IMR-90 (cell line): ENCODE results near the gene HSD3B1. TPM values are rescaled to one million over a fixed set of nuclear protein-coding genes. Genes with fewer than 3 reads are reported as not detected.

Experiments used
- ATAC-seq: fragments of 200-7000 bp; cut with Tn5 transposase; 2 replicates; pipeline ENCODE4 v1.9.1; 2020; ENCODE audit warnings: low read depth, mild to moderate bottlenecking, moderate library complexity
- BruUV-seq: library from RNA; stranded (reverse); fragments of 400-500 nt; replicated peaks from 2 replicates; lab custom pipeline; 2021; lab: Mats Ljungman, UMichigan
- CTCF ChIA-PET: fragments of 300-600 bp; formaldehyde crosslinking; extraction: SDS; loops from one replicate; lab custom pipeline; 2021; ENCODE audit warnings: antibody characterized with exemption; lab: Yijun Ruan, JAX
- POLR2A ChIA-PET: fragments of 300-600 bp; sonication (Branson Sonifier 250); formaldehyde crosslinking; loops from one replicate; lab custom pipeline; 2022; ENCODE audit warnings: antibody characterized with exemption; ENCODE audit not compliant: unreplicated experiment; lab: Charles Lee
- DNase-seq: peaks from one replicate; pipeline ENCODE4 v3.0.0; 2013
- H2AFZ ChIP-seq: replicated peaks from 2 replicates; pipeline ENCODE3; 2013; ENCODE audit warnings: low read length, mild to moderate bottlenecking; ENCODE audit not compliant: poor library complexity
- H2AK5ac ChIP-seq: 2 replicates; pipeline ENCODE4 v1.6.1; 2013; ENCODE audit warnings: low read depth, low read length, inconsistent platforms
- H2AK9ac ChIP-seq: replicated peaks from 2 replicates; pipeline ENCODE3; 2013; ENCODE audit warnings: mild to moderate bottlenecking, low read depth, low read length, moderate library complexity; ENCODE audit not compliant: poor library complexity
- H2BK120ac ChIP-seq: 2 replicates; pipeline ENCODE4 v1.6.1; 2013; ENCODE audit warnings: low read depth, low read length, inconsistent platforms
- H2BK15ac ChIP-seq: 3 replicates; pipeline ENCODE4 v1.6.1; 2013; ENCODE audit warnings: low read depth, low read length, inconsistent platforms
- H2BK20ac ChIP-seq: 2 replicates; pipeline ENCODE4 v1.6.1; 2013; ENCODE audit warnings: low read depth, mild to moderate bottlenecking, inconsistent platforms, low read length, moderate library complexity
- H2BK5ac ChIP-seq: 2 replicates; pipeline ENCODE4 v1.6.1; 2013; ENCODE audit warnings: mild to moderate bottlenecking, low read depth, low read length, inconsistent platforms; ENCODE audit not compliant: poor library complexity, severe bottlenecking
- H3K14ac ChIP-seq: replicated peaks from 2 replicates; pipeline ENCODE4 v1.6.1; 2013; ENCODE audit warnings: low read depth, low read length, inconsistent platforms
- H3K18ac ChIP-seq: 2 replicates; pipeline ENCODE4 v1.6.1; 2013; ENCODE audit warnings: low read depth, low read length, control low read depth
- H3K23ac ChIP-seq: 2 replicates; pipeline ENCODE4 v1.6.1; 2013; ENCODE audit warnings: low read depth, low read length, inconsistent platforms
- H3K27ac ChIP-seq: 2 replicates; pipeline ENCODE4 v1.5.1; 2013; ENCODE audit warnings: mild to moderate bottlenecking, control low read depth, low read length; ENCODE audit not compliant: insufficient read depth
- H3K27me3 ChIP-seq: 2 replicates; pipeline ENCODE4 v1.6.1; 2013; ENCODE audit warnings: low read length; ENCODE audit not compliant: control insufficient read depth, insufficient read depth
- H3K36me3 ChIP-seq: 2 replicates; pipeline ENCODE4 v1.6.1; 2013; ENCODE audit warnings: low read length, mixed read lengths; ENCODE audit not compliant: control insufficient read depth, insufficient read depth
- H3K4ac ChIP-seq: 2 replicates; pipeline ENCODE4 v1.6.1; 2013; ENCODE audit warnings: low read depth, low read length, inconsistent platforms
- H3K4me1 ChIP-seq: 2 replicates; pipeline ENCODE4 v1.6.1; 2013; ENCODE audit warnings: low read length, mixed read lengths; ENCODE audit not compliant: control insufficient read depth, insufficient read depth
- H3K4me2 ChIP-seq: 2 replicates; pipeline ENCODE4 v1.6.1; 2013; ENCODE audit warnings: low read depth, mild to moderate bottlenecking, control low read depth, low read length, moderate library complexity
- H3K4me3 ChIP-seq: 2 replicates; pipeline ENCODE4 v1.5.1; 2013; ENCODE audit warnings: low read depth, mild to moderate bottlenecking, control low read depth, low read length, moderate library complexity; ENCODE audit not compliant: insufficient read depth
- H3K56ac ChIP-seq: 2 replicates; pipeline ENCODE4 v1.6.1; 2013; ENCODE audit warnings: low read length, inconsistent platforms; ENCODE audit not compliant: insufficient read depth; ENCODE audit errors: extremely low read depth
- H3K79me1 ChIP-seq, 2 experiments: 2 replicates each; pipeline ENCODE4 v1.6.1; 2013; ENCODE audit warnings: low read length in 2 of 2, inconsistent platforms in 1 of 2, low read depth in 1 of 2
- H3K9ac ChIP-seq: 2 replicates; pipeline ENCODE4 v1.6.1; 2013; ENCODE audit warnings: low read depth, low read length, control low read depth
- H3K9me1 ChIP-seq: 2 replicates; pipeline ENCODE4 v1.6.1; 2013; ENCODE audit warnings: low read length, inconsistent platforms; ENCODE audit not compliant: insufficient read depth
- H3K9me3 ChIP-seq: 2 replicates; pipeline ENCODE4 v1.6.1; 2013; ENCODE audit warnings: low read length; ENCODE audit not compliant: control insufficient read depth, insufficient read depth
- H4K20me1 ChIP-seq: 2 replicates; pipeline ENCODE4 v1.6.1; 2013; ENCODE audit warnings: low read length, inconsistent platforms; ENCODE audit not compliant: insufficient read depth
- H4K5ac ChIP-seq: 2 replicates; pipeline ENCODE4 v1.6.1; 2013; ENCODE audit warnings: mild to moderate bottlenecking, low read depth, low read length, control low read depth
- H4K8ac ChIP-seq, 2 experiments: 2 replicates each; pipeline ENCODE4 v1.6.1; 2013; ENCODE audit warnings: low read depth in 2 of 2, low read length in 2 of 2, control low read depth in 1 of 2, inconsistent platforms in 1 of 2
- H4K91ac ChIP-seq: 2 replicates; pipeline ENCODE4 v1.6.1; 2013; ENCODE audit warnings: low read depth, low read length, inconsistent platforms; ENCODE audit not compliant: insufficient read depth
- CEBPB ChIP-seq: IDR thresholded peaks from 2 replicates; pipeline ENCODE4 v1.6.1; 2012; ENCODE audit warnings: low read depth, low read length, improper control_type of control experiment
- FOS ChIP-seq: fragments of 150-350 bp; IDR thresholded peaks from 2 replicates; pipeline ENCODE4 v1.6.1; 2016; ENCODE audit warnings: low read depth, low read length
- MAFK ChIP-seq: IDR thresholded peaks from 2 replicates; pipeline ENCODE4 v1.6.1; 2012; ENCODE audit warnings: low read depth, low read length, improper control_type of control experiment
- MAZ ChIP-seq: IDR thresholded peaks from 2 replicates; pipeline ENCODE4 v1.6.1; 2012; ENCODE audit warnings: low read depth, mild to moderate bottlenecking, low read length, improper control_type of control experiment, moderate library complexity, borderline replicate concordance
- MXI1 ChIP-seq: IDR thresholded peaks from 2 replicates; pipeline ENCODE4 v1.6.1; 2012; ENCODE audit warnings: low read depth, mild to moderate bottlenecking, low read length, moderate library complexity, borderline replicate concordance
- NFE2L2 ChIP-seq: fragments of 150-350 bp; IDR thresholded peaks from 2 replicates; pipeline ENCODE4 v1.6.1; 2016; ENCODE audit warnings: low read depth, mild to moderate bottlenecking, low read length
- POLR2A ChIP-seq: IDR thresholded peaks from 2 replicates; pipeline ENCODE4 v1.6.1; 2012; ENCODE audit warnings: mild to moderate bottlenecking, low read depth, low read length
- RAD21 ChIP-seq: IDR thresholded peaks from 2 replicates; pipeline ENCODE4 v1.6.1; 2012; ENCODE audit warnings: low read length, improper control_type of control experiment
- RCOR1 ChIP-seq: IDR thresholded peaks from 2 replicates; pipeline ENCODE4 v1.6.1; 2012; ENCODE audit warnings: mild to moderate bottlenecking, low read length, improper control_type of control experiment; ENCODE audit not compliant: insufficient replicate concordance
- RFX5 ChIP-seq: IDR thresholded peaks from 2 replicates; pipeline ENCODE4 v1.8.0; 2012; ENCODE audit warnings: low read depth, mild to moderate bottlenecking, low read length, moderate library complexity
- SMC3 ChIP-seq: fragments of 150-350 bp; IDR thresholded peaks from 2 replicates; pipeline ENCODE4 v1.6.1; 2016; ENCODE audit warnings: low read depth, mild to moderate bottlenecking, antibody characterized with exemption, low read length, moderate library complexity
- WGBS, 2 experiments: methylation state at CpG; one replicate each; pipeline versions ENCODE4 v1.1.5 to v1.1.7; 2013; ENCODE audit warnings: missing lambda C conversion rate in 2 of 2; ENCODE audit not compliant: insufficient read length in 1 of 2; ENCODE audit errors: extremely low coverage in 2 of 2; 5-methylcytosine and 5-hydroxymethylcytosine counted together
- dilution Hi-C: fragments of 300-500 bp; cut with HindIII; formaldehyde crosslinking; loops from one replicate; pipeline ENCODE4 v1.14.3; 2018; ENCODE audit warnings: low sequenced_read_pairs; ENCODE audit not compliant: unreplicated experiment
- in situ Hi-C: fragments of 300-500 bp; cut with MboI; formaldehyde crosslinking; loops from 3 replicates; pipeline ENCODE4 v1.14.3; 2019; ENCODE audit warnings: low sequenced_read_pairs, inconsistent platforms, mixed read lengths
- intact Hi-C: fragments of 100-400 bp; cut with micrococcal nuclease; formaldehyde crosslinking; loops from 2 replicates; pipeline ENCODE4 v1.10.0; 2022
- polyA plus RNA-seq, 3 experiments: library from polyadenylated mRNA; depleted of rRNA; stranded (reverse); fragments of >200 nt; gene quantifications; 2 replicates each; pipeline ENCODE4 v1.2.3, GENCODE V29; 2012; ENCODE audit warnings: low replicate concordance in 1 of 3
- total RNA-seq: library from RNA; depleted of rRNA; stranded (reverse); fragments of >200 nt; gene quantifications from 2 replicates; pipeline ENCODE4 v1.2.3, GENCODE V29; 2012
- TF ChIP-seq, protein P1 (sequence below): fragments of 150-350 bp; IDR thresholded peaks from 2 replicates; pipeline ENCODE4 v1.6.1; 2016; ENCODE audit warnings: low read depth, mild to moderate bottlenecking, low read length, moderate library complexity, borderline replicate concordance
- TF ChIP-seq, protein P2 (sequence below): fragments of 150-350 bp; IDR thresholded peaks from 2 replicates; pipeline ENCODE4 v1.6.1; 2017; ENCODE audit warnings: mild to moderate bottlenecking, antibody characterized with exemption, low read length, low read depth
- TF ChIP-seq, protein P3 (sequence below): conservative IDR thresholded peaks from 2 replicates; pipeline ENCODE4 v1.5.1; 2012; ENCODE audit warnings: mild to moderate bottlenecking, low read depth, low read length, improper control_type of control experiment

HSD3B1 gene
- total and polyA plus RNA-seq, 2 of the 4 experiments (the other 2 are of a cell fraction), result not detected

DNA sequence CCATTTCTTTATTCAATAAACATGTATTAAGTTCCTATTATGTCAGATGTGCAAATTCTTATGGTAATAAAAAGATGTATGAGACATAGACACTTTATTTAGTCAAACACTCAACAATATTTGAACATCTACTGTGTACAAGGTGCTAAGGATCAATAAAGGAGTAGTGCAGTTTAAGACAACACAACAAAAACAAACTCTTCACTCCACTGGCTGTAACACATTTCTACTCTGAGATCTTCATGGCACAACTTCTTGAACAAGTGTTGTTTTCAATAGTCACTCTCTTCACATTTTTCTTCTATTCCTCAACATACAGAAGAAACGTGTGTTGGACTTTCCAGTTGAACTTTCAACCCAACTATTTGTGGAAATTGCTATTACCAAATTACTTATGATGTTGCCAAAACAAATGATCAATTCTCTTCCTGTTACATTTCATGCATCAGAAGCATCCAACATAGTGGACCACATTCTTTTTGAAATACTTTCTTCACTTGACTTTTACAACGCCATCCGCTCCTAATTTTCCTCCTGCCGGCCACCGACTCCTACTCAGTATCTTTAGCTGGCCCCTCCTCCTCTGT is 25.4 kb downstream of the HSD3B1 start:
- TF ChIP-seq RFX5, result no peak
- TF ChIP-seq MAZ, result no peak
- TF ChIP-seq RCOR1, result no peak
- TF ChIP-seq, protein P1, sequence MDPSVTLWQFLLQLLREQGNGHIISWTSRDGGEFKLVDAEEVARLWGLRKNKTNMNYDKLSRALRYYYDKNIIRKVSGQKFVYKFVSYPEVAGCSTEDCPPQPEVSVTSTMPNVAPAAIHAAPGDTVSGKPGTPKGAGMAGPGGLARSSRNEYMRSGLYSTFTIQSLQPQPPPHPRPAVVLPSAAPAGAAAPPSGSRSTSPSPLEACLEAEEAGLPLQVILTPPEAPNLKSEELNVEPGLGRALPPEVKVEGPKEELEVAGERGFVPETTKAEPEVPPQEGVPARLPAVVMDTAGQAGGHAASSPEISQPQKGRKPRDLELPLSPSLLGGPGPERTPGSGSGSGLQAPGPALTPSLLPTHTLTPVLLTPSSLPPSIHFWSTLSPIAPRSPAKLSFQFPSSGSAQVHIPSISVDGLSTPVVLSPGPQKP, result no peak
- TF ChIP-seq, protein P2, sequence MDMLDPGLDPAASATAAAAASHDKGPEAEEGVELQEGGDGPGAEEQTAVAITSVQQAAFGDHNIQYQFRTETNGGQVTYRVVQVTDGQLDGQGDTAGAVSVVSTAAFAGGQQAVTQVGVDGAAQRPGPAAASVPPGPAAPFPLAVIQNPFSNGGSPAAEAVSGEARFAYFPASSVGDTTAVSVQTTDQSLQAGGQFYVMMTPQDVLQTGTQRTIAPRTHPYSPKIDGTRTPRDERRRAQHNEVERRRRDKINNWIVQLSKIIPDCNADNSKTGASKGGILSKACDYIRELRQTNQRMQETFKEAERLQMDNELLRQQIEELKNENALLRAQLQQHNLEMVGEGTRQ, result no peak
- TF ChIP-seq SMC3, result no peak
- TF ChIP-seq, protein P3, sequence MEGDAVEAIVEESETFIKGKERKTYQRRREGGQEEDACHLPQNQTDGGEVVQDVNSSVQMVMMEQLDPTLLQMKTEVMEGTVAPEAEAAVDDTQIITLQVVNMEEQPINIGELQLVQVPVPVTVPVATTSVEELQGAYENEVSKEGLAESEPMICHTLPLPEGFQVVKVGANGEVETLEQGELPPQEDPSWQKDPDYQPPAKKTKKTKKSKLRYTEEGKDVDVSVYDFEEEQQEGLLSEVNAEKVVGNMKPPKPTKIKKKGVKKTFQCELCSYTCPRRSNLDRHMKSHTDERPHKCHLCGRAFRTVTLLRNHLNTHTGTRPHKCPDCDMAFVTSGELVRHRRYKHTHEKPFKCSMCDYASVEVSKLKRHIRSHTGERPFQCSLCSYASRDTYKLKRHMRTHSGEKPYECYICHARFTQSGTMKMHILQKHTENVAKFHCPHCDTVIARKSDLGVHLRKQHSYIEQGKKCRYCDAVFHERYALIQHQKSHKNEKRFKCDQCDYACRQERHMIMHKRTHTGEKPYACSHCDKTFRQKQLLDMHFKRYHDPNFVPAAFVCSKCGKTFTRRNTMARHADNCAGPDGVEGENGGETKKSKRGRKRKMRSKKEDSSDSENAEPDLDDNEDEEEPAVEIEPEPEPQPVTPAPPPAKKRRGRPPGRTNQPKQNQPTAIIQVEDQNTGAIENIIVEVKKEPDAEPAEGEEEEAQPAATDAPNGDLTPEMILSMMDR, result no peak
- no peak for TF ChIP-seq FOS
- TF ChIP-seq CEBPB, result no peak
- no peak for TF ChIP-seq POLR2A
- TF ChIP-seq MXI1, result no peak
- TF ChIP-seq MAFK, result no peak
- TF ChIP-seq NFE2L2, result no peak
- TF ChIP-seq RAD21, result no peak
- ChIA-PET POLR2A (no interaction called here), CTCF (interaction anchor here (0.6 kb wide), 1 partner anchor 94 kb away, joined by 4 read pairs; no protein-coding TSS in a partner anchor)
- DNase-seq, result no peak
- Histone ChIP-seq H2BK20ac (no peak overlapping the region), H3K14ac (no peak overlapping the region), H3K4me1 (no peaks in the 10 kb centered on the region), H3K9me3 (no peaks in the 10 kb centered on the region), H2BK15ac (no peak overlapping the region), H3K4me3 (no peak overlapping the region), H4K5ac (no peak overlapping the region), H3K18ac (no peak overlapping the region), H3K27me3 (no peaks in the 10 kb centered on the region; the same call in 1 of the 2 replicates), H2AFZ (no peak overlapping the region), H3K27ac (no peak overlapping the region), H3K9me1 (no peaks in the 10 kb centered on the region), H3K79me1 (no peaks in the 10 kb centered on the region), H3K4ac (no peak overlapping the region), H2AK9ac (no peak overlapping the region), H4K20me1 (no peaks in the 10 kb centered on the region), H2AK5ac (no peak overlapping the region), H2BK5ac (no peak overlapping the region), H3K23ac (no peak overlapping the region), H3K4me2 (no peak overlapping the region), H3K56ac (no peak overlapping the region), H3K36me3 (no peaks in the 10 kb centered on the region), H4K8ac (no peak overlapping the region), H4K91ac (no peak overlapping the region), H2BK120ac (no peak overlapping the region), H3K9ac (no peak overlapping the region)
- dilution Hi-C loops (no loop called here), in situ Hi-C loops (no loop called here), intact Hi-C loops (no loop called here)
- WGBS, 2 experiments, result 96% methylated on average over 4 of the region's 5 CpGs; no CpG with 5 or more reads in 1 of the 2 experiments
- ATAC-seq, result no peak
- no TSS peak for BruUV-seq
